IPS-15b (cell line): Measurements from ENCODE around the gene SNTG2.

Experiments used
- H3K27me3 ChIP-seq: one replicate; pipeline ENCODE4 v1.6.1; 2013; ENCODE audit warnings: low read length; ENCODE audit not compliant: control insufficient read depth, insufficient read depth
- H3K36me3 ChIP-seq: one replicate; pipeline ENCODE4 v1.6.1; 2013; ENCODE audit warnings: low read length; ENCODE audit not compliant: control insufficient read depth, insufficient read depth
- H3K4me1 ChIP-seq: one replicate; pipeline ENCODE4 v1.6.1; 2013; ENCODE audit warnings: mild to moderate bottlenecking, low read length; ENCODE audit not compliant: control insufficient read depth, insufficient read depth
- H3K4me3 ChIP-seq: one replicate; pipeline ENCODE4 v1.5.1; 2013; ENCODE audit warnings: low read depth, low read length
- H3K9ac ChIP-seq: one replicate; pipeline ENCODE4 v1.6.1; 2013; ENCODE audit warnings: low read depth, mild to moderate bottlenecking, low read length
- H3K9me3 ChIP-seq: one replicate; pipeline ENCODE4 v1.6.1; 2013; ENCODE audit warnings: mild to moderate bottlenecking, low read length; ENCODE audit not compliant: control insufficient read depth, insufficient read depth

Gene SNTG2

GRCh38 chr2:1308678-1309077, 358.0 kb downstream of the SNTG2 start:
- Histone ChIP-seq H3K27me3 (no peaks in the 10 kb centered on the region), H3K4me3 (no peak overlapping the region), H3K36me3 (no peaks in the 10 kb centered on the region), H3K9ac (no peak overlapping the region), H3K9me3 (no peaks in the 10 kb centered on the region), H3K4me1 (peaks cover 3% of the 10 kb centered on the region)

DNA sequence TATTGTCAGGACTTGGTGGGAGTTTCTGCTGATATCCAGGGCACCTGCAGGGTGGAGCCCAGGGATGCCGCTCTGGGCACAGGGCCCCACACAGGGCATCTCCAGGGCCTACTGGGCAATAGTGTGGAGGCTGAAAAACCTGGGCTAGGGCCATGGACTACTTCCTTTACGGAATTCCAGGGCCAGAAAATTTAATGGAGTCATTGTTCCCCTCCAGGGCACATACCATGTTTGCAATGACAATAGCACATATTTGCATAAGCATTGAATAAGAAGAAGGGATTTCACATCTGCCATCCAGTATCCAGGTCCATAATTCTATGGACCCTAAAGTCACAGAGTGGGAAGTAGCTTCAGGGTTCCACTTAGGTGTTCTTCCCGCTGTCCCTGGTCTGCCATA, 358.9 kb downstream of the SNTG2 start:
- H3K27me3 ChIP-seq, result no peaks in the 10 kb centered on the region
- H3K36me3 ChIP-seq, result no peaks in the 10 kb centered on the region
- no peak overlapping the region for H3K9ac ChIP-seq
- no peaks in the 10 kb centered on the region for H3K9me3 ChIP-seq
- peaks cover 3% of the 10 kb centered on the region for H3K4me1 ChIP-seq
- H3K4me3 ChIP-seq, result no peak overlapping the region

DNA sequence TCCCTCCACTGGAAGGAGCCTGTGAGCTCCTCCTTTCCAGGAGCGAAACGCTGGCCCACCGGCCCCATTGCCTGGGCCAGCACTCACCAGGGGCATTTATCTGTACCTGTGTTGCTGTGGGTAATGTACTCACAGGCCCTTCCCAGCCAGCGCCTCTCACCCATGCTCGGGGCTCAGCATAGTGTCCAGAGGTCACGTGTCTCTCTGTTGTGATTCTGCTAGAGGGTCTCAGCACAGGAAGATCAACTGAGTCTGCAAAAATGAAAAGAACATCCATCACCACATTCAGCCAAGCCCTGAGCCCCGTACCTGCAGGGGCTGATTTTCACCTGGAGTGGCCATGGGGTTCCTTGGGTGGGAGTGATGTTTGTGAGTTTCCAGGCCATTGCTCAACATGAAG, 359.6 kb downstream of the SNTG2 start:
- Histone ChIP-seq H3K4me1 (peaks cover 3% of the 10 kb centered on the region), H3K36me3 (no peaks in the 10 kb centered on the region), H3K9ac (no peak overlapping the region), H3K27me3 (no peaks in the 10 kb centered on the region), H3K4me3 (no peak overlapping the region), H3K9me3 (no peaks in the 10 kb centered on the region)

- no peaks in the 10 kb centered on the region for H3K27me3 ChIP-seq
- no peaks in the 10 kb centered on the region for H3K9me3 ChIP-seq
- no peaks in the 10 kb centered on the region for H3K36me3 ChIP-seq
- no peak overlapping the region for H3K4me3 ChIP-seq
- H3K4me1 ChIP-seq, result peaks cover 3% of the 10 kb centered on the region
- no peak overlapping the region for H3K9ac ChIP-seq
Measured at GRCh38 chr2:1310866-1311265, 360.2 kb downstream of the SNTG2 start.

DNA sequence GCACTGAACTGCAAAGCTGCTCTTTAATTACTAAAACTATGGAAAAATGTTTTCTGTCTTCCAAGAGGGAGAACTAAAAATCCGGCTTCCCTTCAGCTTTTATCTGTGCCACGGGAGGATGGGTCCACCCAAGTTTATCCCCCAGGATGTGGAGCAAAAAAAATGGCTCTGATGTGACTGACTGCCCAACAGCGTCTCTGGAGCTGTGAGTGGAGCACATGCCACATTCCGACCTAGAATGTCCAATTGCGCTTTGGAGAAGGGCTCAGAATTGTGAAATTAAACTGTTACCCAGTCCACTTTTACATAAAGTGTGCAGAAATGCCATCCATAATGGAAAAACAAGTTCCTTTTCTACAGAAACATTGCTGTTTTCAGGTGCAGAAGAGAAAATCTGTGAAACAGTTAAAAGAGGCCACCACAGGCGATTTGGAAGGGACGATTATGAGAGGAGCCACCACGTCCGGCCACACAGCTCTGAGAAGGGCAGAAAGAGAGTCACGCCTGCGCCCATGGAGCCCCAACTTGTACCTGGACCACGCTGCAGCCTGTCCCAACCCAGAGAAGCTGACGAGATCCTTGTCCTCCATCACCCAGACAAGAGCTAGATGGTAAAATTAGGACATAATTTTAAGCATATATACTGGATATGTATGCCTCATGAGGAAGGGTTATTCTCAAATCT, 362.7 kb downstream of the SNTG2 start:
- no peak overlapping the region for H3K4me3 ChIP-seq
- H3K27me3 ChIP-seq, result no peaks in the 10 kb centered on the region
- H3K9ac ChIP-seq, result no peak overlapping the region
- H3K36me3 ChIP-seq, result no peaks in the 10 kb centered on the region
- H3K9me3 ChIP-seq, result no peaks in the 10 kb centered on the region
- H3K4me1 ChIP-seq, result peaks cover 3% of the 10 kb centered on the region

GRCh38 chr2:1314254-1314653, 363.6 kb downstream of the SNTG2 start:
- no peaks in the 10 kb centered on the region for H3K36me3 ChIP-seq
- no peaks in the 10 kb centered on the region for H3K27me3 ChIP-seq
- peaks cover 3% of the 10 kb centered on the region for H3K4me1 ChIP-seq
- no peaks in the 10 kb centered on the region for H3K9me3 ChIP-seq
- H3K9ac ChIP-seq, result no peak overlapping the region
- H3K4me3 ChIP-seq, result no peak overlapping the region

DNA sequence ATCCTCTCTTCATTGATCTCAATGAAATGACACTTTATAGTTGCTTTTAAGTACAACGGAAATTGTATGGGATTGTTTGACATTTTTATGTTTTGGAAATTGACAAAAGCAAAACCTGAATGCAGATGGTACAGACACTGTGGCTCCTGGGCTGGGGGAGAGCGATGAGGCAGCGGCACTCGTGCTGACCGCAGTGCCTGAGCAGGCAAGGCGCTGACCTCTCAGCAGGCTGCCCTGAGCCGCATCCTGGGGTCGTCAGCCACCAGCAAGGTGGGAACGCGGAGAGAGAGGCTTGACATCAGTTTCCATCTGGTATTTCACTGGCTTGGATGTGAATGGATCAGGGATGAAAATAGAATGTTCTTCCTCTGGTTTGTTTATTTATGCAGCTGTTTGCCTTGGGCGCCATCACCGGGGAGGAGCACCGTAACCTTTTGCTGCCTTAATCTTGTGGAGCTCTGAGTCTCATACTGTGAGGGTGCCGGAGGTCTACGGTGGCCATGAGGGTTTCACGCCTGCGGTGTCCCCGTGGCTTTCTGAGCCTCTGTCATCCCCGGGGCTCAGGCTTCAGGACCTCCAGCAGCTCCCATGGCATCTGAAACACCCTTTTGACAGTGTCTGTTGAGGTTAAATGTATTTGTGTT, 367.8 kb downstream of the SNTG2 start:
- Histone ChIP-seq H3K4me1 (no peaks in the 10 kb centered on the region), H3K9me3 (no peaks in the 10 kb centered on the region), H3K4me3 (no peak overlapping the region), H3K27me3 (no peaks in the 10 kb centered on the region), H3K9ac (no peak overlapping the region), H3K36me3 (no peaks in the 10 kb centered on the region)

DNA sequence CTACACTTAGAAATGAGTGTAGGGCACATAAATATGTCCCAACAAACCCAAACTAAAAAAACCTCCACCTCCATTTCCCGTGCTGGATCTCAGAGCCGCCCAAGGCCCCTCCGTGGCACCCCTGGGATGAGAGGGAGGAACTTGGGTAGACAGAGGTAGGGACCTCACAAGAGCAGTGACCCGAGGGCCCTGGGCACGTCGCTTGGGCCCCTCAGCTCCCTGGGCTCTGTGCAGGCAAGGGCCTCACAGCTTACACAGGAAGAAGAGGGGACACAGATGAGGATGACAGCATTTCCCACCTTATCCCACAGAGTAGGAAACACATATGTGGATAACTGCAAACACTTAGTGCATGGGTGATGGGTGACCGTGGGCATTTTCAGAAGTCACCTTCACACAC, 368.7 kb downstream of the SNTG2 start:
- H3K4me3 ChIP-seq, result no peak overlapping the region
- no peaks in the 10 kb centered on the region for H3K27me3 ChIP-seq
- no peaks in the 10 kb centered on the region for H3K9me3 ChIP-seq
- no peaks in the 10 kb centered on the region for H3K4me1 ChIP-seq
- no peaks in the 10 kb centered on the region for H3K36me3 ChIP-seq
- no peak overlapping the region for H3K9ac ChIP-seq

DNA sequence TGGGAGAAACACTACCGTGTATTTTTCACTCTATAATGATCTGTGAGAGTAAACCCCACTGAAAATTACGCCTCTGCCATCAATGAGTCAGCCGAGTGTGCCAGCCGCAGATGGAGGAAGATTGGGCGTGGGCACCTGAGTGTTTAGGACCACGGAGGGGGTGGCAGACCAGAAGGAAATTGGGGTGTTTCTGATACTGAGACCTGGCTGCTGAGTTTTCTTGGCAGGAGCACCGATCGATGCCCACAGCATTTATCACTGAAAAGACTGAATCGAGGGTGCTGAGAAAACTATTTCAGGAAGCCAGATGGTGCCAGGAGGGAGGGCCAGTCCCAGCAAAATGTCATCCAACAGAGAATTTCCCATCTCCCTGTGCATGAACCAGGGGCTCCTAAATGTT, 370.7 kb downstream of the SNTG2 start:
- no peaks in the 10 kb centered on the region for H3K27me3 ChIP-seq
- H3K4me1 ChIP-seq, result no peaks in the 10 kb centered on the region
- no peak overlapping the region for H3K9ac ChIP-seq
- no peaks in the 10 kb centered on the region for H3K9me3 ChIP-seq
- no peaks in the 10 kb centered on the region for H3K36me3 ChIP-seq
- no peak overlapping the region for H3K4me3 ChIP-seq

DNA sequence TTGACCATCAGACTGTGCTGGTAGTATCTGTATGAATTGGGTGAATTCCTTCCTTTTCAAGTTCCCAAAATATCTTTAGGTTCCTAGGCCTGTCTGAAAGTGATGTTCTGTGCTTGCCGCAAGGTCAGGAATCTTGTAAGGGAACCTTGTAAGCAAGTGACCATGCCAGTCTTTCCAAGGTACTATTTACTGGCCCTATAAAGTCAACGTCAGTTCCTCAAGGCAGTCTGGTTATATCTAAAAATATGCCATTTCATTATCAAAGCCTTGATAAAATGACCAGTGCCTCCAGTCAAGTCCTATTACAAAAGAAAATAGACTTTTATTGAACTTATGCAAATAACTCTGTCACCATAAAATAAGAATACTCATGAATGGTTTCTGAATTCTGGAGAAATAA, 374.2 kb downstream of the SNTG2 start:
- Histone ChIP-seq H3K36me3 (no peaks in the 10 kb centered on the region), H3K4me1 (no peaks in the 10 kb centered on the region), H3K9me3 (no peaks in the 10 kb centered on the region), H3K9ac (no peak overlapping the region), H3K27me3 (no peaks in the 10 kb centered on the region), H3K4me3 (no peak overlapping the region)

DNA sequence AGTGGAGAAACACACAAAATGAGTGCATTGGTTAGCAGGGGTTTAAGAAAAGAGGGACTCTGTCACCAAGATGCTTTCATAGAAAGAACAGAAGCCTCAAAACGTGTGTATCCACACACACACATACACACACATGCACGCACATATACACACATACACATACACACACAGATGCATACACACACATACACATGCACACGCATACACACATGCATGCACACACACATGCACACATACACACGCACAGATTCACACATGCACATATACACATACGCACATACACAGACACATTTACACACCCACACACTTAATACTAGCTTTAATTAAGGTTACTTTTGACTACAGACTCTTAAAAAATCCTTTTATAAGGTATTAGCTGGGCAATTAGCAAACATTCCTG, 378.0 kb downstream of the SNTG2 start:
- no peak overlapping the region for H3K9ac ChIP-seq
- no peaks in the 10 kb centered on the region for H3K36me3 ChIP-seq
- H3K9me3 ChIP-seq, result no peaks in the 10 kb centered on the region
- H3K4me1 ChIP-seq, result no peaks in the 10 kb centered on the region
- H3K27me3 ChIP-seq, result no peaks in the 10 kb centered on the region
- no peak overlapping the region for H3K4me3 ChIP-seq

DNA sequence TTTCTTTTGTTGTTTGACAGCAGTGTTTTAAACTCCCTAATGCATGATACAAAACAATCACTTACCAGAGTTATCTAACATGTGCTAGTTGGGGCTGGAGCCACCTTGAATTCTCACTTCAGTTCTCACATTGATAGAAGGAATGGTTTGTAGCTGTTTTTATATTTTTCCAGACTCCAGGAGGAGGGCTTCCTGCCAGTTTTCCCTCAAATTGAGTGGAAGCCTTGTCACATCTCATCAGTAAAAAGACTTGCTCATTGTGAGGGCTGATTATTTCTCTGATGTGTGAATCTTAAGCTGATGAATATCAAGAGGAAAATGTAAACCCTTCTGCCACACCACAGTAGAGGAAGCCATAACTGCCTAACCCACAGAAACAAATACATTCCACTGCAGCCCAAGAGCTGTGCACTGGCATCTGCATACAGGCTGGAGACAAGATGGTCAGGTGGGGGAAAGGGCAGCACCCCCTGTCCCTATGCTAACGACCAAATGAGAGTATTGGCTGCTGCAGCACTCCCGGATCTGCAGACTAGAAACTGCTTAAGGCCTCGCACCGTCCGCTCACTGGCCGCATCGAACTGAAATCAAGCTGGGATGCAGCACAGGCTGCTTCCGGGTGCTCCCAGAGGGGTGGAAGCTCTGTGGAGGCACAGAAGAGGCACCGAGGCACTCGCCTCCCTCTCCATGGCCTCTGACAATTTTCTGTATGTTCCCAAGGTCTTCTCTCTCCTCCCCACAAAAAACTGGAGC, 388.9 kb downstream of the SNTG2 start:
- no peak overlapping the region for H3K9ac ChIP-seq
- no peaks in the 10 kb centered on the region for H3K36me3 ChIP-seq
- no peak overlapping the region for H3K4me3 ChIP-seq
- no peaks in the 10 kb centered on the region for H3K27me3 ChIP-seq
- peaks cover 5% of the 10 kb centered on the region for H3K4me1 ChIP-seq
- H3K9me3 ChIP-seq, result no peaks in the 10 kb centered on the region
